Activated CD4-positive, alpha-beta memory T cell treated with anti-CD3 and anti-CD28 coated beads for 36 hours (primary cell): ENCODE data around the gene SLC26A6. TPM values are rescaled to one million over a fixed set of nuclear protein-coding genes. Genes with fewer than 3 reads are reported as not detected.

Experiments
- CTCF ChIA-PET: fragments of 350-600 bp; sonication (Branson Sonifier 250); formaldehyde crosslinking; loops from one replicate; lab custom pipeline; 2021; ENCODE audit warnings: antibody characterized with exemption, inconsistent platforms; lab: Charles Lee
- POLR2A ChIA-PET: fragments of 350-600 bp; sonication (Branson Sonifier 250); formaldehyde crosslinking; loops from one replicate; lab custom pipeline; 2021; ENCODE audit warnings: antibody characterized with exemption; lab: Charles Lee
- DNase-seq: peaks from one replicate; pipeline ENCODE4 v3.0.0-alpha.2; 2020
- H3K27ac Mint-ChIP-seq: one replicate; pipeline ENCODE4 v1.8.0; 2021; ENCODE audit warnings: mixed read lengths
- H3K27me3 Mint-ChIP-seq: one replicate; pipeline ENCODE4 v1.8.0; 2021; ENCODE audit warnings: mixed read lengths
- H3K36me3 Mint-ChIP-seq: one replicate; pipeline ENCODE4 v1.8.0; 2021; ENCODE audit warnings: mixed read lengths
- H3K4me1 Mint-ChIP-seq: one replicate; pipeline ENCODE4 v1.8.0; 2021; ENCODE audit warnings: low read depth, mixed read lengths
- H3K4me3 Mint-ChIP-seq: one replicate; pipeline ENCODE4 v1.8.0; 2021; ENCODE audit warnings: mild to moderate bottlenecking, mixed read lengths
- H3K9me3 Mint-ChIP-seq: one replicate; pipeline ENCODE4 v1.8.0; 2021; ENCODE audit warnings: mixed read lengths
- intact Hi-C: fragments of 100-400 bp; cut with micrococcal nuclease; formaldehyde crosslinking; loops from one replicate; pipeline ENCODE4 v1.15.1; 2023
- total RNA-seq, 2 experiments: library from RNA; stranded (reverse); gene quantifications; one replicate each; pipeline ENCODE4 v1.2.3, GENCODE V29; 2021

Gene SLC26A6
- total RNA-seq, 2 experiments from 2014 or later = 47.7 to 52.4 TPM

DNA sequence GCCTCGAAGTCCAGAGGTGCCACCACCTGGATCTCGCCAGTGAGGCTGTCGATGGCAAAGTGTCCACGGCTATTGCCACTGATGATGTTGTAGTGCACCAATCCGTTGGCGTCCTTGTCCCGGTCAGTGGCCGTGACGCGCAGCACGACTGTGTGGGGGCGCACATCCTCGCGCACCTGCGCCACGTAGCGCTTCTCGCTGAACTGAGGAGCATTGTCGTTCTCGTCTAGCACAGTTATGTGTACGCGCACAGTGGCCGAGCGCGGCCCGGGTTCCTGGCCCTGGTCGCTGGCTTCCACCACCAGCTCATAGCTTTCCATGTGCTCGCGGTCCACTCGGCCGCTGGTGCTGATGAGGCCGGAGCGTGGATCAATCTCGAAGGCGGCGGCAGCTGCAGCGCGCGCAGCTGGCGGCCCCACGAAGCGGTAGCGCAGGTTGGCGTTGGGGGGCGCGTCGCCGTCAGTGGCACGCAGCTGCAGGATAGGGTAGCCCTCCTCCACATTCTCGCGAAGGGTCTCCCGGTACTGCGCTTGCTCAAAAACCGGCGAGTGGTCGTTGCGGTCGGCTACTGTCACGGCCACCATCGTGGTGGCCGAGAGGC, 25.6 kb upstream of the SLC26A6 start:
- intact Hi-C loops = loop anchor here (5.0 kb wide), 1 partner anchor 56 kb away; the partner anchor contains the start of gene IP6K2
- H3K4me1 Mint-ChIP-seq = peaks cover 19% of the 10 kb centered on the region
- no peaks in the 10 kb centered on the region for H3K36me3 Mint-ChIP-seq
- H3K9me3 Mint-ChIP-seq = no peaks in the 10 kb centered on the region
- no peak for DNase-seq
- H3K27ac Mint-ChIP-seq = no peak overlapping the region
- H3K4me3 Mint-ChIP-seq = no peak overlapping the region
- ChIA-PET POLR2A (interaction anchor here (4.0 kb wide), 1 partner anchor 25 kb away, joined by 11 read pairs; the partner anchor contains the start of gene SLC26A6), CTCF (interaction anchor here (2.3 kb wide), 1 partner anchor 25 kb away, joined by 13 read pairs; the partner anchor contains the start of gene SLC26A6)
- peaks cover 13% of the 10 kb centered on the region for H3K27me3 Mint-ChIP-seq

DNA sequence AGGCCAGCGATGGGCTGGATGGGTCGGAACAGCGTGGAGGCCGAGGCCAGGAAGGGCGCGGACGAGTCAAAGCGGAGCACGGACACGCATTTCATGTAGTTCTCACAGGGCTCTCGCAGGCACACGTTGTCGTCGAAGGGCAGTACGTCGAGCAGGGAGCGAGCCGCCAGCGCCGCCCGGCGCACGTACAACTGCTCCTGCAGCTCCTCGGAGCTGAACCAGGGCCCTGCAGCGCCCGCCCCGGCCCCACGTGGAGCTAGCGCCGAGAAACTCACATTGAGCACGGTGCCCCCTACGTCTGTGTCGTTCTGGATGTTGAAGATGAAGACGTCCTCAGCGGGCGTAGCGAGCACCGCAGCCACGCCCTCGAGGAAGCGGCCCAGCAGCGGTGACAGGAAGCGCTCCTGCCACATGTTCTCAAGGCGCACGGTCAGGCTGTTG, 21.6 kb upstream of the SLC26A6 start:
- intact Hi-C loops = loop anchor here (1.0 to 10.0 kb wide), 6 partner anchors 22 to 392 kb away; partner anchors contain the start of genes CCDC51, PFKFB4, SLC26A6 and TMA7
- Mint-ChIP-seq H3K4me1 (peaks cover 8% of the 10 kb centered on the region), H3K27me3 (peaks cover 5% of the 10 kb centered on the region), H3K36me3 (no peaks in the 10 kb centered on the region), H3K27ac (peak overlapping the region; percentile 75), H3K9me3 (no peaks in the 10 kb centered on the region), H3K4me3 (peak overlapping the region; percentile 69)
- CTCF ChIA-PET = interaction anchor here (0.7 to 4.9 kb wide), 6 partner anchors 17 to 357 kb away, joined by 3 to 32 read pairs (median 4); partner anchors contain the start of gene SLC26A6
- DNase-seq = peak; percentile 41
- POLR2A ChIA-PET = interaction anchor here (1.1 to 1.7 kb wide), 2 partner anchors 22 to 60 kb away, joined by 5 to 6 read pairs; partner anchors contain the start of genes IP6K2 and SLC26A6

DNA sequence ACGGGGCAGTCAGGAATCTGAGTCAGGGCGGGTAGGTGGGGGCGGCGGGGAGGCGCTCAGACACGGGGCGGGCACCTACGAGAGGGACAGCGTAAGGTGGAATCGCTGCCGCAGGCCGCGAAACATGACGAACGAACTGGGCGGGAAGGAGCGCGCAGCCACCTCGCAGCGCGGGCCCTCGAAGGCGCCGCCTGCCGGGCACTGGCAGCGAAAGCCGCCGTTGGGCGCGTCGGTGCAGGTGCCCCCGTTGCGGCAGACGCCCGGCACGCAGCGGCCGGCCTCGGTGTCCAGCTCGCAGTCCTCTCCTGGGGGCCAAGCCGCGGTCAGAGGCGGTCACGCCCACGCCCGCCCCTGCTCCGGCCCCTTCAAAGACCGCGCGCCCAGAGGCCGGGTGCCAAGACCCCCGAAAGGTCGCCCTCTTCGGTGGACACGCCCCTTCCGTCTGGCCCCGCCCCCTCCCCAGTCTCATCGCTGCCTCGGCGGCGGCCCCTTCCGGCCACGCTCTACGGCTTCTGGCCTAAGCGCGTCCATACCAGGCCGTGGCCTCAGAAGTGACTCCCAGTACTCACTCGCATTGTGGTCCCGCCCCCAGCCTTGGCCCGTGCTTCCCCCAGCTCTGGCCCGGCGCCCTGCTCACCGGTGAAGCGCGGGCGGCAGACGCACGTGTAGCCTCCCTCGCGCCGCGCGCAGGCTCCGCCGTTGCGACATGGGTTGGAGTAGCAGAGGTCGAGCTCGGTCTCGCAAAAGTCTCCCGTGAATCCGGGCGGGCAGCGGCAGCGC, 21.0 kb upstream of the SLC26A6 start:
- Mint-ChIP-seq H3K27me3 (peaks cover 2% of the 10 kb centered on the region), H3K4me3 (peak overlapping the region; percentile 79), H3K27ac (peak overlapping the region; percentile 84), H3K4me1 (peaks cover 5% of the 10 kb centered on the region), H3K36me3 (no peaks in the 10 kb centered on the region), H3K9me3 (no peaks in the 10 kb centered on the region)
- ChIA-PET POLR2A (interaction anchor here (1.1 to 1.7 kb wide), 2 partner anchors 21 to 61 kb away, joined by 5 to 6 read pairs; partner anchors contain the start of genes IP6K2 and SLC26A6), CTCF (interaction anchor here (0.7 to 4.9 kb wide), 5 partner anchors 18 to 255 kb away, joined by 3 to 32 read pairs (median 5); partner anchors contain the start of gene SLC26A6)
- intact Hi-C loops = loop anchor here (1.0 to 10.0 kb wide), 6 partner anchors 21 to 391 kb away; partner anchors contain the start of genes CCDC51, PFKFB4, SLC26A6 and TMA7
- peak; percentile 93 for DNase-seq

- Mint-ChIP-seq H3K9me3 (no peaks in the 10 kb centered on the region), H3K36me3 (no peaks in the 10 kb centered on the region), H3K27ac (peak overlapping the region; percentile 84), H3K4me3 (peak overlapping the region; percentile 79), H3K27me3 (peaks cover 2% of the 10 kb centered on the region), H3K4me1 (peaks cover 5% of the 10 kb centered on the region)
- intact Hi-C loops = loop anchor here (1.0 to 10.0 kb wide), 6 partner anchors 20 to 391 kb away; partner anchors contain the start of genes CCDC51, PFKFB4, SLC26A6 and TMA7
- CTCF ChIA-PET = interaction anchor here (1.4 to 4.9 kb wide), 3 partner anchors 20 to 255 kb away, joined by 5 to 32 read pairs (median 6); partner anchors contain the start of gene SLC26A6
- DNase-seq = peak; percentile 81
- POLR2A ChIA-PET = interaction anchor here (0.7 to 1.7 kb wide), 2 partner anchors 59 to 61 kb away, joined by 3 to 5 read pairs; partner anchors contain the start of gene IP6K2
These were observed 20.3 kb upstream of the SLC26A6 start for GRCh38 chr3:48655606-48656005.

- POLR2A ChIA-PET = interaction anchor here (0.7 kb wide), 1 partner anchor 59 kb away, joined by 3 read pairs; no protein-coding TSS in a partner anchor
These were observed 19.8 kb upstream of the SLC26A6 start for GRCh38 chr3:48655063-48655462.

GRCh38 chr3:48652923-48653715, 17.9 kb upstream of the SLC26A6 start:
- POLR2A ChIA-PET = interaction anchor here (1.0 kb wide), 1 partner anchor 17 kb away, joined by 3 read pairs; no protein-coding TSS in a partner anchor

More at GRCh38 chr3:48655063-48655462, 19.8 kb upstream of the SLC26A6 start:
- peaks cover 5% of the 10 kb centered on the region for H3K4me1 Mint-ChIP-seq
- intact Hi-C loops = loop anchor here (5.0 to 10.0 kb wide), 3 partner anchors 98 to 390 kb away; partner anchors contain the start of genes CCDC51, PFKFB4 and TMA7
- CTCF ChIA-PET = interaction anchor here (1.4 to 4.9 kb wide), 2 partner anchors 20 to 218 kb away, joined by 6 to 32 read pairs; partner anchors contain the start of gene SLC26A6
- peak overlapping the region; percentile 84 for H3K27ac Mint-ChIP-seq
- peak overlapping the region; percentile 79 for H3K4me3 Mint-ChIP-seq
- H3K9me3 Mint-ChIP-seq = no peaks in the 10 kb centered on the region
- no peak for DNase-seq
- peaks cover 2% of the 10 kb centered on the region for H3K27me3 Mint-ChIP-seq
- no peaks in the 10 kb centered on the region for H3K36me3 Mint-ChIP-seq

DNA sequence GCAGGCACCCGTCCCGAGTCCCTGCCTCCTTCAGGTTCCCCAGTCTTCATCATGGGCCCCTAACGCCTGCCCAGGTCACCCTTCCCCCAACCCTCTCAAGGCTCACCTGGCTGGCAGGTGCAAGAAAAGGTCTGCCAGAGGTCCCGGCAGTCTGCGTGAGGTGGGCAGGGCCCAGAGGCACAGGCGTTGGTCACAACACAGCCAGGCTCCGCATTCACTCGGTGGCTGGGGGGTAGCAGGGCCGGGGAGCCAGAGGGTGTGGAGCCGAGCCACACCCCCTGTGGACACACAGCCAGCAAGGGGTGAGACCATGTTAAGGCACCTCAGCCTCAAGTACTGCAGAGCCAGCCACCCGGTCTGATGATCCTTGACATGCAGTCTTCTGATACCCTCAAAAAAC, 16.5 kb upstream of the SLC26A6 start:
- Mint-ChIP-seq H3K36me3 (no peaks in the 10 kb centered on the region), H3K9me3 (no peaks in the 10 kb centered on the region), H3K27me3 (no peaks in the 10 kb centered on the region), H3K4me3 (no peak overlapping the region), H3K27ac (no peak overlapping the region), H3K4me1 (peaks cover 3% of the 10 kb centered on the region)
- DNase-seq = no peak
- intact Hi-C loops = loop anchor here (10.0 kb wide), 1 partner anchor 387 kb away; no protein-coding TSS in a partner anchor
- CTCF ChIA-PET = no interaction called here
- POLR2A ChIA-PET = no interaction called here

More at GRCh38 chr3:48652923-48653715, 17.9 kb upstream of the SLC26A6 start:
- Mint-ChIP-seq H3K36me3 (no peaks in the 10 kb centered on the region), H3K27ac (no peak overlapping the region), H3K4me3 (no peak overlapping the region), H3K9me3 (no peaks in the 10 kb centered on the region), H3K27me3 (no peaks in the 10 kb centered on the region), H3K4me1 (peaks cover 5% of the 10 kb centered on the region)
- no peak for DNase-seq
- intact Hi-C loops = loop anchor here (10.0 kb wide), 1 partner anchor 388 kb away; no protein-coding TSS in a partner anchor
- CTCF ChIA-PET = interaction anchor here (0.6 to 4.9 kb wide), 2 partner anchors 18 to 34 kb away, joined by 3 to 32 read pairs; partner anchors contain the start of gene SLC26A6

GRCh38 chr3:48650723-48651122, 15.5 kb upstream of the SLC26A6 start:
- no peaks in the 10 kb centered on the region for H3K9me3 Mint-ChIP-seq
- ChIA-PET CTCF (no interaction called here), POLR2A (no interaction called here)
- intact Hi-C loops = loop anchor here (10.0 kb wide), 1 partner anchor 386 kb away; no protein-coding TSS in a partner anchor
- no peaks in the 10 kb centered on the region for H3K4me1 Mint-ChIP-seq
- no peak overlapping the region for H3K4me3 Mint-ChIP-seq
- DNase-seq = no peak
- no peaks in the 10 kb centered on the region for H3K27me3 Mint-ChIP-seq
- no peaks in the 10 kb centered on the region for H3K36me3 Mint-ChIP-seq
- no peak overlapping the region for H3K27ac Mint-ChIP-seq

GRCh38 chr3:48648188-48648850, 13.1 kb upstream of the SLC26A6 start:
- no peak overlapping the region for H3K4me3 Mint-ChIP-seq
- no peak for DNase-seq
- no peaks in the 10 kb centered on the region for H3K4me1 Mint-ChIP-seq
- no peaks in the 10 kb centered on the region for H3K9me3 Mint-ChIP-seq
- no peaks in the 10 kb centered on the region for H3K36me3 Mint-ChIP-seq
- H3K27me3 Mint-ChIP-seq = no peaks in the 10 kb centered on the region
- H3K27ac Mint-ChIP-seq = no peak overlapping the region
- intact Hi-C loops = no loop called here
- ChIA-PET POLR2A (no interaction called here), CTCF (no interaction called here)

DNA sequence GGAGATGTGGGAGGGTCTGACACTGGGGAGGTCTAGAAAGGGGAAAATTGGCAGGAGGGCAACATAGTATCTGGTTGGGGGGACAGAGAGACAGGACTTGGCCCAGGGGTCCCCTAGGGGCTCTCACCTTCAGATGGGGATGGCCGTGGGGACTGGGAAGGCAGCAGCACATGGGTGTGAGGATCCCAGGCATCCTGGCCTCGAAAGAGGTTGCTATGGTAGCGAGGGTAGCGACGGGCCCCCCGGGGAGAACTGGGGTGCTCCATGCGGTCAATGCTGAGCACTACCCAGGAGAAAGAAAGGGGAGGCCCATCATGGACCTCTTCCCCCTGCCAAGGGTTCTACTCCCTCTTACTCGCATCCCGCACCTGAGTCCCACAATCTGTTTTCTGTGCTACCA, 12.5 kb upstream of the SLC26A6 start:
- DNase-seq = no peak
- no peaks in the 10 kb centered on the region for H3K4me1 Mint-ChIP-seq
- no peaks in the 10 kb centered on the region for H3K9me3 Mint-ChIP-seq
- H3K27ac Mint-ChIP-seq = no peak overlapping the region
- ChIA-PET CTCF (no interaction called here), POLR2A (no interaction called here)
- no peaks in the 10 kb centered on the region for H3K27me3 Mint-ChIP-seq
- intact Hi-C loops = no loop called here
- H3K36me3 Mint-ChIP-seq = no peaks in the 10 kb centered on the region
- no peak overlapping the region for H3K4me3 Mint-ChIP-seq
